Sigmoid colon (tissue), 7 donors: Measurements from ENCODE around the gene PTPRF. TPM values are rescaled to one million over a fixed set of nuclear protein-coding genes. Genes with fewer than 3 reads are reported as not detected.
"Not testable (repeated sequence)": the region's sequence is repeated elsewhere in the genome, so short reads cannot be mapped to it uniquely, and the experiment has no call there.

Experiments used
- DNase-seq: peaks from one replicate; pipeline ENCODE4 v3.0.0-alpha.2; 2019
- H3K27ac ChIP-seq, 4 donors: fragments of 200-600 bp; sonication (generic); one replicate each; pipeline ENCODE4 v1.5.1; 2016 to 2019; ENCODE audit warnings: mild to moderate bottlenecking in 1 of 4
- H3K27me3 ChIP-seq, 3 donors: fragments of 200-600 bp; sonication (generic); one replicate each; pipeline ENCODE4 v1.5.1; 2019; ENCODE audit warnings: mild to moderate bottlenecking in 1 of 3
- H3K36me3 ChIP-seq, 4 donors: fragments of 200-600 bp; sonication (generic); one replicate each; pipeline ENCODE4 v1.5.1; 2016 to 2019
- H3K4me1 ChIP-seq, 4 donors: fragments of 200-600 bp; sonication (generic); one replicate each; pipeline ENCODE4 v1.5.1; 2017 to 2019
- H3K4me3 ChIP-seq, 4 donors: fragments of 200-600 bp; sonication (generic); one replicate each; pipeline ENCODE4 v1.5.1; 2017 to 2019; ENCODE audit warnings: mild to moderate bottlenecking in 2 of 4, moderate library complexity in 1 of 4
- H3K9me3 ChIP-seq, 4 donors: fragments of 200-600 bp in 3 of 4; sonication (generic) in 3 of 4; one replicate each; pipeline versions ENCODE4 v1.5.1 to v1.6.1; 2013 to 2019
- CTCF ChIP-seq, 4 experiments: fragments of 450-650 bp in 3 of 4; fragments of 200-600 bp in 1 of 4; IDR thresholded peaks; one replicate each; pipeline ENCODE4 v1.5.1; 2016 to 2019; ENCODE audit warnings: antibody characterized with exemption in 4 of 4, mild to moderate bottlenecking in 3 of 4, moderate library complexity in 2 of 4
- EP300 ChIP-seq, 4 donors: sonication (generic); formaldehyde crosslinking; IDR thresholded peaks; one replicate each; pipeline ENCODE4 v1.6.1; 2017; ENCODE audit warnings: antibody characterized with exemption in 4 of 4
- POLR2A ChIP-seq, 2 donors: fragments of 450-650 bp; IDR thresholded peaks; one replicate each; pipeline ENCODE4 v1.6.1; 2016; ENCODE audit warnings: antibody characterized with exemption in 2 of 2, mild to moderate bottlenecking in 2 of 2, moderate library complexity in 2 of 2
- POLR2AphosphoS5 ChIP-seq, 4 donors: sonication (generic); formaldehyde crosslinking; IDR thresholded peaks; one replicate each; pipeline ENCODE4 v1.6.1; 2017; ENCODE audit warnings: antibody characterized with exemption in 4 of 4
- WGBS, 2 donors: extraction: QIAGEN DNeasy Blood & Tissue Kit; methylation state at CpG; one replicate each; pipeline ENCODE4 v1.1.7; 2013; 5-methylcytosine and 5-hydroxymethylcytosine counted together
- intact Hi-C: fragments of 100-400 bp; cut with DNase I; formaldehyde crosslinking; loops from one replicate; pipeline ENCODE4 v1.15.1; 2023
- polyA plus RNA-seq, 3 donors: library from polyadenylated mRNA; stranded (reverse); fragments of 200-250 nt; gene quantifications; one replicate each; pipeline ENCODE4 v1.2.3, GENCODE V29; 2013
- total RNA-seq, 4 donors: library from RNA; depleted of rRNA; stranded (reverse); fragments of >200 nt; gene quantifications; one replicate each; pipeline ENCODE4 v1.1.0, GENCODE V29; 2016
- donor health status: healthy with polysubstance abuse.
- donor health status: Bipolar disorder and iron deficiency.
- donor health status: healthy.

PTPRF gene
- total and polyA plus RNA-seq, 7 donors = 18.6 to 125 (median 40.0) TPM

GRCh38 chr1:43548285-43549271 lies 17.9 kb downstream of the PTPRF start:
- H3K4me3 ChIP-seq = no peak overlapping the region
- WGBS, 2 donors = 63 to 82% methylated on average over 18 of the region's 18 CpGs
- H3K9me3 ChIP-seq = no peaks in the 10 kb centered on the region
- DNase-seq = no peak
- TF ChIP-seq EP300 (IDR thresholded peaks at IDR 0.05) = no peak
- TF ChIP-seq POLR2AphosphoS5 (IDR thresholded peaks at IDR 0.05) = no peak
- no peak for TF ChIP-seq POLR2A (IDR thresholded peaks at IDR 0.05)
- no peak for TF ChIP-seq CTCF (IDR thresholded peaks at IDR 0.05)
- peaks cover 0 to 77% (median 57%) of the 10 kb centered on the region in 4 donors for H3K4me1 ChIP-seq
- peak overlapping the region in 2 of 4 donors; percentile 72 to 78 for H3K27ac ChIP-seq
- intact Hi-C loops = no loop called here
- H3K27me3 ChIP-seq = no peaks in the 10 kb centered on the region
- peaks cover 0 to 5% (median 2%) of the 10 kb centered on the region in 4 donors for H3K36me3 ChIP-seq

GRCh38 chr1:43549394-43549793 lies 18.7 kb downstream of the PTPRF start:
- DNase-seq, H3K27me3 ChIP-seq, H3K9me3 ChIP-seq, H3K4me3 ChIP-seq, intact Hi-C loops: not testable (repeated sequence)
- peaks cover 7 to 10% (median 9%) of the 10 kb centered on the region in 4 donors for H3K36me3 ChIP-seq
- H3K4me1 ChIP-seq = peaks cover 0 to 71% (median 52%) of the 10 kb centered on the region in 4 donors
- peak overlapping the region; percentile 72 to 85 (median 80) for H3K27ac ChIP-seq
- 43 to 86% methylated on average over 5 of the region's 5 CpGs for WGBS, 2 donors

GRCh38 chr1:43549921-43550597 lies 19.4 kb downstream of the PTPRF start:
- no peak for TF ChIP-seq EP300 (IDR thresholded peaks at IDR 0.05)
- peak in 1 of 2 donors; percentile 12 for TF ChIP-seq POLR2A (IDR thresholded peaks at IDR 0.05)
- Histone ChIP-seq H3K9me3 (no peaks in the 10 kb centered on the region), H3K27me3 (no peaks in the 10 kb centered on the region), H3K4me1 (peaks cover 0 to 65% (median 47%) of the 10 kb centered on the region in 4 donors), H3K27ac (peak overlapping the region; percentile 72 to 85 (median 80)), H3K36me3 (peaks cover 7 to 10% (median 9%) of the 10 kb centered on the region in 4 donors), H3K4me3 (peak overlapping the region in 3 of 4 donors; percentile 23 to 39 (median 37))
- intact Hi-C loops = no loop called here
- peak; percentile 74 for DNase-seq
- WGBS, 2 donors = 4 to 15% methylated on average over 30 of the region's 30 CpGs

GRCh38 chr1:43550598-43551246 lies 20.0 kb downstream of the PTPRF start:
- peaks cover 0 to 58% (median 41%) of the 10 kb centered on the region in 4 donors for H3K4me1 ChIP-seq
- peak overlapping the region; percentile 72 to 85 (median 80) for H3K27ac ChIP-seq
- TF ChIP-seq POLR2A (IDR thresholded peaks at IDR 0.05) (no peak), CTCF (IDR thresholded peaks at IDR 0.05) (no peak), POLR2AphosphoS5 (IDR thresholded peaks at IDR 0.05) (no peak), EP300 (IDR thresholded peaks at IDR 0.05) (no peak)
- 26 to 71% methylated on average over 15 of the region's 15 CpGs for WGBS, 2 donors
- no peaks in the 10 kb centered on the region for H3K9me3 ChIP-seq
- DNase-seq = no peak
- intact Hi-C loops = no loop called here
- H3K36me3 ChIP-seq = peaks cover 6 to 15% (median 8%) of the 10 kb centered on the region in 4 donors
- H3K4me3 ChIP-seq = peak overlapping the region in 3 of 4 donors; percentile 23 to 39 (median 37)
- H3K27me3 ChIP-seq = no peaks in the 10 kb centered on the region

- intact Hi-C loops = no loop called here
- H3K4me1 ChIP-seq = peaks cover 0 to 51% (median 34%) of the 10 kb centered on the region in 4 donors
- peak overlapping the region; percentile 72 to 85 (median 80) for H3K27ac ChIP-seq
- 75 to 89% methylated on average over 7 of the region's 7 CpGs for WGBS, 2 donors
- H3K4me3 ChIP-seq = no peak overlapping the region
- H3K27me3 ChIP-seq = no peaks in the 10 kb centered on the region
- DNase-seq = no peak
- H3K36me3 ChIP-seq = peaks cover 6 to 22% (median 10%) of the 10 kb centered on the region in 4 donors
- no peaks in the 10 kb centered on the region for H3K9me3 ChIP-seq
- no peak for TF ChIP-seq POLR2A (IDR thresholded peaks at IDR 0.05)
- TF ChIP-seq POLR2AphosphoS5 (IDR thresholded peaks at IDR 0.05) = no peak
- no peak for TF ChIP-seq CTCF (IDR thresholded peaks at IDR 0.05)
- no peak for TF ChIP-seq EP300 (IDR thresholded peaks at IDR 0.05)
Measured at GRCh38 chr1:43551396-43551888, 20.8 kb downstream of the PTPRF start.
